Measurements from ENCODE around the gene KLHL11.

The KLHL11 gene

DNA sequence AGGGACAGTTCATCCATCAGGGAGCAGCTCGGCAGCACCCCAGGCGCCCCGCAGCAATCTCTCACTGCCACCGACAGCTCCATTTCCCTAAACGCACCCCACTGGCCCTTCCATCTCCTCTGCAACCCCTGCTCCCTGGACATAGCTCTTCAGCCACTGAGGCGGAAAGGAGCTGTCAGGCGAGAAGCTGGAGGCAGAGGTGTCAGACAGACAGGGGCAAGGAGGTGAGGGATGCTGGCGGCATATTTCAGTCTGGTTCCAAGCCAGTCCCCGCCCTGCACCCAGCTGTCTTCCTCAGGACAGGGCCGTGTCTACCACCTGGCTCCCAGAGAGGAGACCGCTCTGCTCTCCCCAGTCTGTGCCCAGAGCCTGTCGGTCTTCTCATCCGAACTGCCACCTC is 43.9 kb upstream of the KLHL11 start:
- Histone ChIP-seq H2AFZ (ENCODE audit: low read length) (no peak overlapping the region), H3K4me1 (ENCODE audit: insufficient read depth, low read length, poor library complexity, severe bottlenecking) (peaks cover 10% of the 10 kb centered on the region), H3F3A (ENCODE audit: low read depth) (no peaks in the 10 kb centered on the region), H4K20me1 (ENCODE audit: insufficient read depth, low read length, poor library complexity, severe bottlenecking) (peaks cover 48% of the 10 kb centered on the region), H3K27me3 (ENCODE audit: insufficient read depth, low read length, poor library complexity, severe bottlenecking) (no peaks in the 10 kb centered on the region), H3K9me3 (ENCODE audit: insufficient read depth, low read depth, low read length) (no peaks in the 10 kb centered on the region), H3K9ac (ENCODE audit: low read depth, low read length, poor library complexity, severe bottlenecking) (no peak overlapping the region), H3K79me2 (ENCODE audit: insufficient read depth, low read length) (peaks cover 40% of the 10 kb centered on the region), H3K36me3 (ENCODE audit: insufficient read depth, low read length) (peaks cover 99% of the 10 kb centered on the region; the same call in 1 of the 2 replicates), H3K9me2 (replicated peaks; ENCODE audit: low read depth, low read length) (no peaks in the 10 kb centered on the region), H3K4me3 (ENCODE audit: low read length, poor library complexity, severe bottlenecking) (no peak overlapping the region), H3K4me2 (ENCODE audit: low read depth, low read length, poor library complexity, severe bottlenecking) (no peak overlapping the region)
- TF ChIP-seq, protein P1, sequence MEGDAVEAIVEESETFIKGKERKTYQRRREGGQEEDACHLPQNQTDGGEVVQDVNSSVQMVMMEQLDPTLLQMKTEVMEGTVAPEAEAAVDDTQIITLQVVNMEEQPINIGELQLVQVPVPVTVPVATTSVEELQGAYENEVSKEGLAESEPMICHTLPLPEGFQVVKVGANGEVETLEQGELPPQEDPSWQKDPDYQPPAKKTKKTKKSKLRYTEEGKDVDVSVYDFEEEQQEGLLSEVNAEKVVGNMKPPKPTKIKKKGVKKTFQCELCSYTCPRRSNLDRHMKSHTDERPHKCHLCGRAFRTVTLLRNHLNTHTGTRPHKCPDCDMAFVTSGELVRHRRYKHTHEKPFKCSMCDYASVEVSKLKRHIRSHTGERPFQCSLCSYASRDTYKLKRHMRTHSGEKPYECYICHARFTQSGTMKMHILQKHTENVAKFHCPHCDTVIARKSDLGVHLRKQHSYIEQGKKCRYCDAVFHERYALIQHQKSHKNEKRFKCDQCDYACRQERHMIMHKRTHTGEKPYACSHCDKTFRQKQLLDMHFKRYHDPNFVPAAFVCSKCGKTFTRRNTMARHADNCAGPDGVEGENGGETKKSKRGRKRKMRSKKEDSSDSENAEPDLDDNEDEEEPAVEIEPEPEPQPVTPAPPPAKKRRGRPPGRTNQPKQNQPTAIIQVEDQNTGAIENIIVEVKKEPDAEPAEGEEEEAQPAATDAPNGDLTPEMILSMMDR (conservative IDR thresholded peaks at IDR 0.05; ENCODE audit: low read length), result no peak
- TF ChIP-seq EZH2phosphoT487 (IDR thresholded peaks at IDR 0.05; ENCODE audit: borderline replicate concordance), result no peak

DNA sequence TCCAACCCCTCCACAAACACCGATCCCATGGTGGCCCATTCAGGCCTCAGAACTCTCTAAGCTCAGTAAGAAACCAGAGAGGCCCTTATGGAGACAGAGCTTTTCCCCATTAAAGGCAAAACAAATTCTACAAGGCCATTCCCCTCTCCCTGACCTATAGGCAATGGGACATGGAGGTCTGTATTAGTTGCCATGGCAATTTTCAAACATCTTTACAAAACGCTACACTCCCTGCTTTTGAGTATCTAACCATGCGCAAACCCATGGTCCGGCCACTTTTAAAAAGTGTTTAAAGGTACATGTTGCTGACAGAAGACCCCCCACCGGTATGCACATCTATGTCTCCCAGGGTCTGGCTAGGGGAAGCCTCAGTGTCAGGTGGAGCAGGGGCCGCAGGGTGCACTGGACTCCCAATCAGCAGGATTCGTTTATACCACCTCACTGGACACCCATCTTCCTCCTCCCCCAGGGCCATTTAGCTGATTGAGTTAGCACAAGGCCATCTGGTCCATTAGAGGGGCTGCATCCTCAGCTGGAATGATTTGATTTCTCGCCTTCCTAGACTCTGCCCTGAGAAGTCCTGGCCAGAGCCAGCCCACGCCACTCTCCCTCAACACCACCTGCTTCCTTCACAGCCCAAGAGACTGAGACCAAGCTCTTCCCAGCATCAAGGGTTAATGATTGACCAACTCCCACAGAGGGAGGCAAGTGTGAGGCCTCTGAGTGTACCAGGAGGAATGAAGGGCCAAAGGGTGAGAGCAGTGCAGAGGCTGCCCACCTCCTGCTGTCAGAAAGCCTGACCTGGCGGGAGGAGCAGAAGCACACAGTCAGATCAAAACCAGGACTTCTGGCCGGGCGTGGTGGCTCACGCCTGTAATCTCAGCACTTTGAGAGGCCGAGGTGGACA is 42.7 kb upstream of the KLHL11 start:
- peaks cover 28% of the 10 kb centered on the region; the same call in 1 of the 2 replicates for H3K79me2 ChIP-seq (ENCODE audit: insufficient read depth, low read length)
- peaks cover 36% of the 10 kb centered on the region for H4K20me1 ChIP-seq (ENCODE audit: insufficient read depth, low read length, poor library complexity, severe bottlenecking)
- H3K9me3 ChIP-seq (ENCODE audit: insufficient read depth, low read depth, low read length), result no peaks in the 10 kb centered on the region
- no peaks in the 10 kb centered on the region for H3F3A ChIP-seq (ENCODE audit: low read depth)
- no peak overlapping the region for H3K4me3 ChIP-seq (ENCODE audit: low read length, poor library complexity, severe bottlenecking)
- H3K27me3 ChIP-seq (ENCODE audit: insufficient read depth, low read length, poor library complexity, severe bottlenecking), result no peaks in the 10 kb centered on the region
- H3K4me2 ChIP-seq (ENCODE audit: low read depth, low read length, poor library complexity, severe bottlenecking), result no peak overlapping the region
- peaks cover 91% of the 10 kb centered on the region; the same call in 1 of the 2 replicates for H3K36me3 ChIP-seq (ENCODE audit: insufficient read depth, low read length)
- no peak overlapping the region for H3K9ac ChIP-seq (ENCODE audit: low read depth, low read length, poor library complexity, severe bottlenecking)
- no peaks in the 10 kb centered on the region for H3K9me2 ChIP-seq (replicated peaks; ENCODE audit: low read depth, low read length)
- TF ChIP-seq, protein P1 (conservative IDR thresholded peaks at IDR 0.05; ENCODE audit: low read length), result no peak
- no peak for TF ChIP-seq EZH2phosphoT487 (IDR thresholded peaks at IDR 0.05; ENCODE audit: borderline replicate concordance)
- H2AFZ ChIP-seq (ENCODE audit: low read length), result no peak overlapping the region
- H3K4me1 ChIP-seq (ENCODE audit: insufficient read depth, low read length, poor library complexity, severe bottlenecking), result peaks cover under 1% of the 10 kb centered on the region

DNA sequence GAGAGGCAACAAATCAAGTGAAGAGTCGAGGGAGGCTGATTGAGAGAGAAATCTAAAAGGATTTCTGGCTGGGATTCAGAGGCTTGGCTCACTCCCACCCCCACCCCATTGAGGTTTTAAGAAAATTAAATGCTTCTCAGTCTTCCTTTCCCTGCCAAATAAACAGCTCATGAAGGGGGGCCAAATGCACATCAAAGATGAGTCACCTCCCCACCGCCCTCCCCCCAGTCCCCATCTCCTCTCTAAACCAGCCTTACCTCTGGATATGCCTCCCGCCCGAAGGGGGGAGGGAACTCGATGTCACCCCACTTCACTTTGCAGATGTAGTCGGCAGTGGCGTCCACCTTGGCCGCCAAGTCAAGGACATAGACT is 41.9 kb upstream of the KLHL11 start:
- peaks cover 21% of the 10 kb centered on the region; the same call in 1 of the 2 replicates for H3K79me2 ChIP-seq (ENCODE audit: insufficient read depth, low read length)
- peaks cover 29% of the 10 kb centered on the region for H4K20me1 ChIP-seq (ENCODE audit: insufficient read depth, low read length, poor library complexity, severe bottlenecking)
- peaks cover 91% of the 10 kb centered on the region; the same call in 1 of the 2 replicates for H3K36me3 ChIP-seq (ENCODE audit: insufficient read depth, low read length)
- TF ChIP-seq, protein P1 (conservative IDR thresholded peaks at IDR 0.05; ENCODE audit: low read length), result no peak
- TF ChIP-seq EZH2phosphoT487 (IDR thresholded peaks at IDR 0.05; ENCODE audit: borderline replicate concordance), result no peak
- H3K27me3 ChIP-seq (ENCODE audit: insufficient read depth, low read length, poor library complexity, severe bottlenecking), result no peaks in the 10 kb centered on the region
- no peaks in the 10 kb centered on the region for H3K9me3 ChIP-seq (ENCODE audit: insufficient read depth, low read depth, low read length)
- no peak overlapping the region for H3K4me2 ChIP-seq (ENCODE audit: low read depth, low read length, poor library complexity, severe bottlenecking)
- H3K4me3 ChIP-seq (ENCODE audit: low read length, poor library complexity, severe bottlenecking), result no peak overlapping the region
- H3F3A ChIP-seq (ENCODE audit: low read depth), result no peaks in the 10 kb centered on the region
- no peaks in the 10 kb centered on the region for H3K9me2 ChIP-seq (replicated peaks; ENCODE audit: low read depth, low read length)
- H3K9ac ChIP-seq (ENCODE audit: low read depth, low read length, poor library complexity, severe bottlenecking), result no peak overlapping the region
- H2AFZ ChIP-seq (ENCODE audit: low read length), result no peak overlapping the region
- H3K4me1 ChIP-seq (ENCODE audit: insufficient read depth, low read length, poor library complexity, severe bottlenecking), result no peaks in the 10 kb centered on the region

Data from Loucy (cell line).